Hematopoietic multipotent progenitor cell treated with erythropoietin and hydrocortisone succinate and interleukin-3 and kit ligand, for 17 days (in vitro differentiated cells): ENCODE data around the gene MRPS6.

Source experiments
- DNase-seq: peaks from one replicate; pipeline ENCODE4 v3.0.0-alpha.2; 2015; ENCODE audit warnings: low spot score

MRPS6 gene

GRCh38 chr21:34100337-34100736, 27.0 kb downstream of the MRPS6 start:
- no peak for DNase-seq

GRCh38 chr21:34100790-34101189, 27.4 kb downstream of the MRPS6 start:
- DNase-seq: no peak

- DNase-seq: no peak
Measured at GRCh38 chr21:34105947-34106541, 32.7 kb downstream of the MRPS6 start.

GRCh38 chr21:34107606-34108005, 34.2 kb downstream of the MRPS6 start:
- DNase-seq: no peak

GRCh38 chr21:34109075-34109474, 35.7 kb downstream of the MRPS6 start:
- no peak for DNase-seq

- no peak for DNase-seq
Measured at GRCh38 chr21:34110594-34111202, 37.3 kb downstream of the MRPS6 start.

GRCh38 chr21:34112316-34113033, 39.1 kb downstream of the MRPS6 start:
- DNase-seq: no peak

- no peak for DNase-seq
Measured at GRCh38 chr21:34113842-34114241, 40.5 kb downstream of the MRPS6 start.

GRCh38 chr21:34115160-34115559, 41.8 kb downstream of the MRPS6 start:
- no peak for DNase-seq

GRCh38 chr21:34116569-34116968, 43.2 kb downstream of the MRPS6 start:
- DNase-seq: no peak

GRCh38 chr21:34120867-34121266, 47.5 kb downstream of the MRPS6 start:
- no peak for DNase-seq

GRCh38 chr21:34122047-34122446, 48.7 kb downstream of the MRPS6 start:
- no peak for DNase-seq

GRCh38 chr21:34123609-34124008, 50.2 kb downstream of the MRPS6 start:
- no peak for DNase-seq

- DNase-seq: no peak
Measured at GRCh38 chr21:34126269-34126668, 52.9 kb downstream of the MRPS6 start.

GRCh38 chr21:34126691-34127090, 53.3 kb downstream of the MRPS6 start:
- no peak for DNase-seq

GRCh38 chr21:34128124-34128523, 54.7 kb downstream of the MRPS6 start:
- no peak for DNase-seq

- DNase-seq: no peak
Measured at GRCh38 chr21:34128674-34129038, 55.3 kb downstream of the MRPS6 start.

GRCh38 chr21:34129039-34129891, 55.9 kb downstream of the MRPS6 start:
- no peak for DNase-seq

- no peak for DNase-seq
Measured at GRCh38 chr21:34129901-34130715, 56.7 kb downstream of the MRPS6 start.

- no peak for DNase-seq
Measured at GRCh38 chr21:34130716-34130985, 57.3 kb downstream of the MRPS6 start.

- no peak for DNase-seq
Measured at GRCh38 chr21:34131586-34131985, 58.2 kb downstream of the MRPS6 start.

- no peak for DNase-seq
Measured at GRCh38 chr21:34132202-34132601, 58.8 kb downstream of the MRPS6 start.
